Measurements from ENCODE around the gene TRIM44.

Gene TRIM44

GRCh38 chr11:35662649-35663407 lies at the start of gene TRIM44:
TSS of gene TRIM44 (plus strand) at chr11:35662775. CDS start at chr11:35663112, 337 bp downstream.
- TF ChIP-seq CTCF (IDR thresholded peaks at IDR 0.05; ENCODE audit: low read depth, low read length, missing control alignments), result no peak
- H3K4me3 ChIP-seq (replicated peaks; ENCODE audit: low read depth, low read length), result peak within 1 kb of the TSS; percentile 61
- DNase-seq (ENCODE audit: extremely low read depth, low read depth), result peak; percentile 42

- no peak for DNase-seq (ENCODE audit: extremely low read depth, low read depth)
These were observed 47.5 kb upstream of the TRIM44 start for GRCh38 chr11:35614939-35615569.

GRCh38 chr11:35615921-35616900 lies 46.4 kb upstream of the TRIM44 start:
- peak; percentile 62 for TF ChIP-seq CTCF (IDR thresholded peaks at IDR 0.05; ENCODE audit: low read depth, low read length, missing control alignments)
- no peak overlapping the region for H3K4me3 ChIP-seq (replicated peaks; ENCODE audit: low read depth, low read length)
- no peak for DNase-seq (ENCODE audit: extremely low read depth, low read depth)

More at GRCh38 chr11:35614939-35615569, 47.5 kb upstream of the TRIM44 start:
- no peak for TF ChIP-seq CTCF (IDR thresholded peaks at IDR 0.05; ENCODE audit: low read depth, low read length, missing control alignments)
- no peak overlapping the region for H3K4me3 ChIP-seq (replicated peaks; ENCODE audit: low read depth, low read length)

GRCh38 chr11:35617316-35617686 lies 45.3 kb upstream of the TRIM44 start:
- TF ChIP-seq CTCF (IDR thresholded peaks at IDR 0.05; ENCODE audit: low read depth, low read length, missing control alignments), result no peak
- H3K4me3 ChIP-seq (replicated peaks; ENCODE audit: low read depth, low read length), result peak overlapping the region; percentile 87
- no peak for DNase-seq (ENCODE audit: extremely low read depth, low read depth)

GRCh38 chr11:35617687-35618496 lies 44.7 kb upstream of the TRIM44 start, which contains the start of gene FJX1:
TSS of gene FJX1 (plus strand) at chr11:35618460. CDS start at chr11:35618637, 177 bp downstream.
- TF ChIP-seq CTCF (IDR thresholded peaks at IDR 0.05; ENCODE audit: low read depth, low read length, missing control alignments), result no peak
- peak; percentile 87 for DNase-seq (ENCODE audit: extremely low read depth, low read depth)
- H3K4me3 ChIP-seq (replicated peaks; ENCODE audit: low read depth, low read length), result peak within 1 kb of the TSS; percentile 87
